Measurements from ENCODE around the gene FNBP1. TPM values are rescaled to one million over a fixed set of nuclear protein-coding genes. Genes with fewer than 3 reads are reported as not detected.
"Not testable (repeated sequence)": the region's sequence is repeated elsewhere in the genome, so short reads cannot be mapped to it uniquely, and the experiment has no call there.

The FNBP1 gene
- total RNA-seq, 1 donor from 2014 or later = 76.6 TPM

GRCh38 chr9:129990269-129991010 is 52.5 kb downstream of the FNBP1 start:
- no peak for DNase-seq

GRCh38 chr9:129989740-129990139 is 53.2 kb downstream of the FNBP1 start:
- DNase-seq = no peak

GRCh38 chr9:129989362-129989708 is 53.7 kb downstream of the FNBP1 start:
- no peak for DNase-seq

GRCh38 chr9:129988607-129989361 is 54.2 kb downstream of the FNBP1 start:
- DNase-seq = no peak

- no peak for DNase-seq
Observed at GRCh38 chr9:129987941-129988340, 55.0 kb downstream of the FNBP1 start.

- DNase-seq = no peak
Observed at GRCh38 chr9:129987047-129987446, 55.9 kb downstream of the FNBP1 start.

- DNase-seq = not testable (repeated sequence)
Observed at GRCh38 chr9:129984589-129984988, 58.4 kb downstream of the FNBP1 start.

GRCh38 chr9:129983891-129984290 is 59.1 kb downstream of the FNBP1 start:
- no peak for DNase-seq

GRCh38 chr9:129981180-129981907 is 61.6 kb downstream of the FNBP1 start:
- DNase-seq = peak; percentile 27

- not testable (repeated sequence) for DNase-seq
Observed at GRCh38 chr9:129980224-129980623, 62.8 kb downstream of the FNBP1 start.

GRCh38 chr9:129979071-129979745 is 63.8 kb downstream of the FNBP1 start:
- DNase-seq = peak; percentile 52

GRCh38 chr9:129972816-129973215 is 70.2 kb downstream of the FNBP1 start:
- no peak for DNase-seq

- peak; percentile 92 for DNase-seq
Observed at GRCh38 chr9:129968690-129969485, 74.1 kb downstream of the FNBP1 start.

- DNase-seq = peak; percentile 69
Observed at GRCh38 chr9:129964901-129965734, 77.9 kb downstream of the FNBP1 start.

- peak; percentile 58 for DNase-seq
Observed at GRCh38 chr9:129962889-129963703, 79.9 kb downstream of the FNBP1 start.

- no peak for DNase-seq
Observed at GRCh38 chr9:129962451-129962864, 80.5 kb downstream of the FNBP1 start.

GRCh38 chr9:129958796-129959195 is 84.2 kb downstream of the FNBP1 start:
- no peak for DNase-seq

GRCh38 chr9:129954868-129955550 is 88.0 kb downstream of the FNBP1 start:
- DNase-seq = no peak

- no peak for DNase-seq
Observed at GRCh38 chr9:129953736-129954135, 89.3 kb downstream of the FNBP1 start.
